Astrocyte (in vitro differentiated cells and primary cell): Measurements from ENCODE around the gene KCTD12. TPM values are rescaled to one million over a fixed set of nuclear protein-coding genes. Genes with fewer than 3 reads are reported as not detected.

Experiments used
- DNase-seq: peaks from one replicate; pipeline ENCODE4 v3.0.0-alpha.2; 2010; ENCODE audit warnings: low read depth
- FAIRE-seq: peaks from 2 replicates; lab custom pipeline; 2011; peaks lifted over from hg19 to GRCh38; lab: Jason Lieb, UNC
- H2AFZ ChIP-seq: 2 replicates; pipeline ENCODE4 v1.6.0; 2012; ENCODE audit warnings: low read depth, low read length, inconsistent platforms
- H3K27ac ChIP-seq: 2 replicates; pipeline ENCODE4 v1.5.1; 2011; ENCODE audit warnings: low read depth, low read length, inconsistent platforms
- H3K27me3 ChIP-seq: 2 replicates; pipeline ENCODE4 v1.6.0; 2011; ENCODE audit warnings: low read length, inconsistent platforms; ENCODE audit not compliant: insufficient read depth
- H3K36me3 ChIP-seq: 2 replicates; pipeline ENCODE4 v1.5.1; 2011; ENCODE audit warnings: low read length, inconsistent platforms; ENCODE audit not compliant: insufficient read depth
- H3K4me1 ChIP-seq: 2 replicates; pipeline ENCODE4 v1.5.1; 2011; ENCODE audit warnings: low read length, inconsistent platforms; ENCODE audit not compliant: insufficient read depth
- H3K4me2 ChIP-seq: 2 replicates; pipeline ENCODE4 v1.6.0; 2012; ENCODE audit warnings: low read length, inconsistent platforms
- H3K4me3 ChIP-seq: 2 replicates; pipeline ENCODE4 v1.5.1; 2011; ENCODE audit warnings: low read depth, mild to moderate bottlenecking, low read length, inconsistent platforms; ENCODE audit not compliant: insufficient read depth
- H3K79me2 ChIP-seq: 2 replicates; pipeline ENCODE4 v1.6.0; 2012; ENCODE audit warnings: mild to moderate bottlenecking, low read length, inconsistent platforms; ENCODE audit not compliant: insufficient read depth
- H3K9ac ChIP-seq: 2 replicates; pipeline ENCODE4 v1.6.0; 2012; ENCODE audit warnings: mild to moderate bottlenecking, low read length, inconsistent platforms
- H3K9me3 ChIP-seq: 2 replicates; pipeline ENCODE4 v1.5.1; 2012; ENCODE audit warnings: low read depth, mild to moderate bottlenecking, low read length, inconsistent platforms; ENCODE audit not compliant: insufficient read depth
- H4K20me1 ChIP-seq: 2 replicates; pipeline ENCODE4 v1.6.0; 2012; ENCODE audit warnings: low read length, inconsistent platforms; ENCODE audit not compliant: insufficient read depth
- H3K27ac Mint-ChIP-seq: one replicate; pipeline ENCODE4 v1.8.0; 2021; ENCODE audit warnings: mild to moderate bottlenecking, mixed read lengths; ENCODE audit not compliant: unreplicated experiment
- H3K27me3 Mint-ChIP-seq: one replicate; pipeline ENCODE4 v1.8.0; 2021; ENCODE audit warnings: low read depth, mixed read lengths; ENCODE audit not compliant: unreplicated experiment
- H3K36me3 Mint-ChIP-seq: one replicate; pipeline ENCODE4 v1.8.0; 2021; ENCODE audit warnings: low read depth, mixed read lengths; ENCODE audit not compliant: unreplicated experiment
- H3K4me1 Mint-ChIP-seq: one replicate; pipeline ENCODE4 v1.8.0; 2021; ENCODE audit warnings: low read depth, mixed read lengths; ENCODE audit not compliant: unreplicated experiment
- H3K4me3 Mint-ChIP-seq: one replicate; pipeline ENCODE4 v1.8.0; 2021; ENCODE audit warnings: mild to moderate bottlenecking, moderate library complexity, mixed read lengths; ENCODE audit not compliant: unreplicated experiment
- H3K9me3 Mint-ChIP-seq: one replicate; pipeline ENCODE4 v1.8.0; 2021; ENCODE audit warnings: mild to moderate bottlenecking, mixed read lengths; ENCODE audit not compliant: unreplicated experiment
- EZH2 ChIP-seq: IDR thresholded peaks from 2 replicates; pipeline ENCODE4 v1.6.1; 2012; ENCODE audit warnings: mild to moderate bottlenecking, low read length, inconsistent platforms; ENCODE audit not compliant: insufficient read depth
- total RNA-seq: library from RNA; stranded (reverse); gene quantifications from 2 replicates; pipeline ENCODE4 v1.2.1, GENCODE V29; 2021
- TF ChIP-seq, protein P1 (sequence below): IDR thresholded peaks from 2 replicates; pipeline ENCODE4 v1.5.1; 2011; ENCODE audit warnings: low read depth, mild to moderate bottlenecking, inconsistent platforms, low read length, moderate library complexity; ENCODE audit not compliant: insufficient read depth

Gene KCTD12
- total RNA-seq, 1 donor from 2014 or later: 13.7 TPM

DNA sequence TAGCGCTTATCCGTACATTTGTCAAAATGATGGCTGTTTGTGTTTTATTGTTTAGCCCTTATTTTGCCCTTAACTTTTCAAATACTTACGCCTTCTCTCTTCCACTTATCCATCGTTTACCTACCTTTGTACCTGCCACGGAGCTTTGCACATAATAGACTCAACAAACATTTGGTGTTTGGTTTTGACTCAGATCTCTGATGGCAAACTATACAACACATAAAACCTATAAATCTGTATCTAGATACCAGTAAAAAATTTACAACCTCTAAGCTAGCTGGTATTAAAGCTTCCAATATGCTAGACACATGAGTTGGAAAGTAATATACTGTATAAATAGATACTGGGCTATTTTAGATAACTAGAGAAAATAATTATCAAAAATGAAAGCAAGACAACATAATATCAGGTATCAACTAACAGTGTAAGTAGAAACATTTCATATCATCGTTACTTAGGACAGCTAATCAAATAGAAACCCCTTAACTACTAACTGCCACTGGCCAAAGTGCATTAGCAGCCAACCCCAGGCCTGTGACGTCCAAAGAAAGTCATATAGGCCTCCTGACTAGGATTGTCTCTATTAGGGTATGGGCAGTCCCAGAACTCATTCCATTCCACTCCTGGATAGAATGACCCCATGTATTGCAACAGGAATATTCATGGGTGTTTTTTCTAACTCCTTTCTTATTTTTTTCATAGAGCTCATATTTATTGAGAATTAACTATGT lies 53.8 kb downstream of the KCTD12 start:
- peaks cover 8% of the 10 kb centered on the region for H3K4me1 ChIP-seq
- no peak overlapping the region for H3K4me3 ChIP-seq
- peaks cover 19% of the 10 kb centered on the region for H3K27me3 Mint-ChIP-seq
- DNase-seq (no peak), FAIRE-seq (no peak)
- no peaks in the 10 kb centered on the region for H3K9me3 ChIP-seq
- H3K9me3 Mint-ChIP-seq: no peaks in the 10 kb centered on the region
- H3K27ac ChIP-seq: no peak overlapping the region
- H3K36me3 ChIP-seq: no peaks in the 10 kb centered on the region
- no peak overlapping the region for H3K4me3 Mint-ChIP-seq
- no peaks in the 10 kb centered on the region for H3K27me3 ChIP-seq
- no peak overlapping the region for H2AFZ ChIP-seq
- TF ChIP-seq, protein P1, sequence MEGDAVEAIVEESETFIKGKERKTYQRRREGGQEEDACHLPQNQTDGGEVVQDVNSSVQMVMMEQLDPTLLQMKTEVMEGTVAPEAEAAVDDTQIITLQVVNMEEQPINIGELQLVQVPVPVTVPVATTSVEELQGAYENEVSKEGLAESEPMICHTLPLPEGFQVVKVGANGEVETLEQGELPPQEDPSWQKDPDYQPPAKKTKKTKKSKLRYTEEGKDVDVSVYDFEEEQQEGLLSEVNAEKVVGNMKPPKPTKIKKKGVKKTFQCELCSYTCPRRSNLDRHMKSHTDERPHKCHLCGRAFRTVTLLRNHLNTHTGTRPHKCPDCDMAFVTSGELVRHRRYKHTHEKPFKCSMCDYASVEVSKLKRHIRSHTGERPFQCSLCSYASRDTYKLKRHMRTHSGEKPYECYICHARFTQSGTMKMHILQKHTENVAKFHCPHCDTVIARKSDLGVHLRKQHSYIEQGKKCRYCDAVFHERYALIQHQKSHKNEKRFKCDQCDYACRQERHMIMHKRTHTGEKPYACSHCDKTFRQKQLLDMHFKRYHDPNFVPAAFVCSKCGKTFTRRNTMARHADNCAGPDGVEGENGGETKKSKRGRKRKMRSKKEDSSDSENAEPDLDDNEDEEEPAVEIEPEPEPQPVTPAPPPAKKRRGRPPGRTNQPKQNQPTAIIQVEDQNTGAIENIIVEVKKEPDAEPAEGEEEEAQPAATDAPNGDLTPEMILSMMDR: no peak
- TF ChIP-seq EZH2: no peak
- no peak overlapping the region for H3K27ac Mint-ChIP-seq
- H3K9ac ChIP-seq: no peak overlapping the region
- H3K36me3 Mint-ChIP-seq: no peaks in the 10 kb centered on the region
- H4K20me1 ChIP-seq: no peaks in the 10 kb centered on the region
- peaks cover 8% of the 10 kb centered on the region for H3K4me1 Mint-ChIP-seq
- H3K4me2 ChIP-seq: no peak overlapping the region
- no peaks in the 10 kb centered on the region for H3K79me2 ChIP-seq

DNA sequence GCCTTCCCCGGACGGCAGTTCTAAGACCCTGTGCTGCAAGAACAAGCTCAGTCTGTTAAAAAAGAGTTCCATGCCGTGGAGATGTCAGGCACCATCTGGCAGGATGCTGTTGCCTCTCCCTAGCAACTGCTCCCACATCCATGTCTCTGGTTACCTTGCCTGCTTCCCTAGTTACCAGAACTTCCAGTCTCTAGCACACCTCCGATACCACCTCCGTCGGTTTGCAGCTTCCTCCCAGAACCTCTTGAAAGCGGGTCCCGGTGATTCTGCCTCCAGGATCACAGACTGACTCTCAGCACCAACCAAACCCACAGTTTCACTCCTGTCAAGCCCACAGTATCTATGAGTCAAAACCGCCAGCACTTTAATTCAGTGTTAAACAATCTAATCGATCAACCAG lies 55.4 kb downstream of the KCTD12 start:
- Histone ChIP-seq H3K79me2 (no peaks in the 10 kb centered on the region), H3K4me1 (no peaks in the 10 kb centered on the region), H3K27me3 (no peaks in the 10 kb centered on the region), H3K4me3 (no peak overlapping the region), H3K27ac (no peak overlapping the region), H3K9ac (no peak overlapping the region), H3K9me3 (no peaks in the 10 kb centered on the region), H4K20me1 (no peaks in the 10 kb centered on the region), H3K4me2 (no peak overlapping the region), H2AFZ (no peak overlapping the region), H3K36me3 (no peaks in the 10 kb centered on the region)
- peaks cover 21% of the 10 kb centered on the region for H3K27me3 Mint-ChIP-seq
- no peak overlapping the region for H3K27ac Mint-ChIP-seq
- DNase-seq: no peak
- FAIRE-seq: no peak
- TF ChIP-seq EZH2: no peak
- TF ChIP-seq, protein P1: no peak
- H3K9me3 Mint-ChIP-seq: no peaks in the 10 kb centered on the region
- no peak overlapping the region for H3K4me3 Mint-ChIP-seq
- H3K36me3 Mint-ChIP-seq: no peaks in the 10 kb centered on the region
- H3K4me1 Mint-ChIP-seq: peaks cover 2% of the 10 kb centered on the region

Other genes starting within 250 kb of the KCTD12 start
- not detected in 2 replicates for gene ACOD1, start 62.1 kb upstream of the KCTD12 start, total RNA-seq
- 32.9 and 35.8 TPM in 2 replicates for gene CLN5, start 105.7 kb upstream of the KCTD12 start, total RNA-seq
- gene FBXL3, start 140.8 kb upstream of the KCTD12 start, total RNA-seq: 36.0 and 37.2 TPM in 2 replicates